Upper lobe of left lung (tissue), 6 donors: ENCODE results near the gene PGLYRP4. TPM values are rescaled to one million over a fixed set of nuclear protein-coding genes. Genes with fewer than 3 reads are reported as not detected.
A peak's percentile ranks its signal among the peaks of the same experiment; 100 is the strongest.

Experiments used
- ATAC-seq, 2 donors: fragments of 200-7000 bp; cut with Tn5 transposase; one replicate each; pipeline ENCODE4 v1.9.1; 2022; ENCODE audit warnings: mild to moderate bottlenecking in 2 of 2, moderate library complexity in 2 of 2; ENCODE audit not compliant: low FRiP score in 2 of 2
- DNase-seq, 2 donors: peaks; one replicate each; pipeline ENCODE4 v3.0.0-alpha.2; 2019 to 2020
- H3K27ac ChIP-seq, 4 donors: fragments of 200-600 bp; sonication (generic); one replicate each; pipeline ENCODE4 v1.5.1; 2016 to 2019
- H3K27me3 ChIP-seq, 4 donors: fragments of 200-600 bp; sonication (generic); one replicate each; pipeline ENCODE4 v1.5.1; 2017 to 2019
- H3K36me3 ChIP-seq, 4 donors: fragments of 200-600 bp; sonication (generic); one replicate each; pipeline ENCODE4 v1.5.1; 2016 to 2019
- H3K4me1 ChIP-seq, 4 donors: fragments of 200-600 bp; sonication (generic); one replicate each; pipeline ENCODE4 v1.5.1; 2018 to 2019
- H3K4me3 ChIP-seq, 4 donors: fragments of 200-600 bp; sonication (generic); one replicate each; pipeline ENCODE4 v1.5.1; 2017 to 2019; ENCODE audit warnings: mild to moderate bottlenecking in 2 of 4, moderate library complexity in 1 of 4
- H3K9me3 ChIP-seq, 4 donors: fragments of 200-600 bp; sonication (generic); one replicate each; pipeline ENCODE4 v1.5.1; 2018 to 2019
- CTCF ChIP-seq, 6 experiments: fragments of 450-650 bp in 4 of 6; fragments of 200-600 bp in 2 of 6; sonication (generic) in 2 of 6; IDR thresholded peaks; one replicate each; pipeline ENCODE4 v1.5.1; 2016 to 2019; ENCODE audit warnings: antibody characterized with exemption in 6 of 6
- EP300 ChIP-seq, 4 donors: sonication (generic); formaldehyde crosslinking; IDR thresholded peaks; one replicate each; pipeline ENCODE4 v1.5.1; 2017; ENCODE audit warnings: antibody characterized with exemption in 4 of 4, control low read depth in 2 of 4
- POLR2A ChIP-seq, 4 donors: fragments of 450-650 bp; IDR thresholded peaks; one replicate each; pipeline ENCODE4 v1.5.1; 2016 to 2017; ENCODE audit warnings: antibody characterized with exemption in 4 of 4, mild to moderate bottlenecking in 2 of 4
- POLR2AphosphoS5 ChIP-seq, 2 donors: sonication (generic); formaldehyde crosslinking; IDR thresholded peaks; one replicate each; pipeline ENCODE4 v1.5.1; 2017; ENCODE audit warnings: antibody characterized with exemption in 2 of 2
- WGBS, 2 donors: methylation state at CpG; one replicate each; pipeline ENCODE4 v1.1.5; 2017 to 2018; 5-methylcytosine and 5-hydroxymethylcytosine counted together
- total RNA-seq, 6 donors: library from RNA; depleted of rRNA in 4 of 6; stranded (reverse); fragments of >200 nt in 4 of 6; gene quantifications; one replicate each; pipeline versions ENCODE4 v1.1.0 to v1.2.1, GENCODE V29; 2016 to 2021
- donor health status: DM: no; HTN: no; CAD: no; lungs with moderate emphysema.
- donor health status: DM: no; HTN: yes; CAD: no; lungs with severe emphysema.

PGLYRP4 gene
- total RNA-seq, 6 donors from 2014 or later, result not detected

- peak overlapping the region; percentile 49 to 79 (median 64) for H3K27ac ChIP-seq
- peaks cover 0 to 5% (median 0%) of the 10 kb centered on the region in 4 donors for H3K4me1 ChIP-seq
- 66 to 84% methylated on average over 4 of the region's 4 CpGs for WGBS, 2 donors
- H3K9me3 ChIP-seq, result peaks cover 0 to 1% (median 0%) of the 10 kb centered on the region in 4 donors
- ATAC-seq (no peak), DNase-seq (no peak)
- no peak overlapping the region for H3K4me3 ChIP-seq
- H3K36me3 ChIP-seq, result no peaks in the 10 kb centered on the region
- TF ChIP-seq POLR2AphosphoS5 (IDR thresholded peaks at IDR 0.05), result no peak
- no peak for TF ChIP-seq EP300 (IDR thresholded peaks at IDR 0.05)
- H3K27me3 ChIP-seq, result no peaks in the 10 kb centered on the region
These were observed 39.1 kb upstream of the PGLYRP4 start for GRCh38 chr1:153387785-153388184.

- Histone ChIP-seq H3K36me3 (no peaks in the 10 kb centered on the region), H3K27me3 (no peaks in the 10 kb centered on the region), H3K27ac (peak overlapping the region; percentile 52 to 79 (median 65)), H3K9me3 (peaks cover 0 to 5% (median 0%) of the 10 kb centered on the region in 4 donors), H3K4me3 (no peak overlapping the region), H3K4me1 (peaks cover 0 to 5% (median 0%) of the 10 kb centered on the region in 4 donors)
- whole genome bisulfite sequencing, 2 donors, result 81 to 90% methylated on average over 4 of the region's 4 CpGs
- ATAC-seq (no peak), DNase-seq (no peak)
- TF ChIP-seq CTCF (IDR thresholded peaks at IDR 0.05) (no peak), EP300 (IDR thresholded peaks at IDR 0.05) (no peak), POLR2A (IDR thresholded peaks at IDR 0.05) (no peak), POLR2AphosphoS5 (IDR thresholded peaks at IDR 0.05) (no peak)
These were observed 38.4 kb upstream of the PGLYRP4 start for GRCh38 chr1:153387001-153387400.

- H3K9me3 ChIP-seq, result peaks cover 0 to 8% (median 2%) of the 10 kb centered on the region in 4 donors
- DNase-seq (peak in 1 of 2 donors; percentile 81), ATAC-seq (peak; percentile 65 to 84)
- 64 to 68% methylated on average over 5 of the region's 5 CpGs for WGBS, 2 donors
- H3K27ac ChIP-seq, result peak overlapping the region; percentile 52 to 79 (median 68)
- H3K4me1 ChIP-seq, result peaks cover 0 to 5% (median 0%) of the 10 kb centered on the region in 4 donors
- no peaks in the 10 kb centered on the region for H3K27me3 ChIP-seq
- no peaks in the 10 kb centered on the region for H3K36me3 ChIP-seq
- TF ChIP-seq POLR2A (IDR thresholded peaks at IDR 0.05), result peak in 1 of 4 donors; percentile 18
- TF ChIP-seq CTCF (IDR thresholded peaks at IDR 0.05), result no peak
- peak in 1 of 4 donors; percentile 24 for TF ChIP-seq EP300 (IDR thresholded peaks at IDR 0.05)
- peak; percentile 54 to 71 for TF ChIP-seq POLR2AphosphoS5 (IDR thresholded peaks at IDR 0.05)
- no peak overlapping the region for H3K4me3 ChIP-seq
These were observed 37.9 kb upstream of the PGLYRP4 start for GRCh38 chr1:153386500-153386901.

- peak in 1 of 2 donors; percentile 27 for ATAC-seq
- 77 to 82% methylated on average over 4 of the region's 4 CpGs for WGBS, 2 donors
- H3K4me1 ChIP-seq, result no peaks in the 10 kb centered on the region
- no peak overlapping the region for H3K4me3 ChIP-seq
- DNase-seq, result no peak
- H3K9me3 ChIP-seq, result peaks cover 0 to 14% (median 4%) of the 10 kb centered on the region in 4 donors
- no peaks in the 10 kb centered on the region for H3K27me3 ChIP-seq
- peak overlapping the region in 2 of 4 donors; percentile 76 to 79 for H3K27ac ChIP-seq
- TF ChIP-seq CTCF (IDR thresholded peaks at IDR 0.05), result no peak
- no peak for TF ChIP-seq EP300 (IDR thresholded peaks at IDR 0.05)
- no peak for TF ChIP-seq POLR2AphosphoS5 (IDR thresholded peaks at IDR 0.05)
- no peak for TF ChIP-seq POLR2A (IDR thresholded peaks at IDR 0.05)
- no peaks in the 10 kb centered on the region for H3K36me3 ChIP-seq
These were observed 36.4 kb upstream of the PGLYRP4 start for GRCh38 chr1:153384958-153385580.

- no peak overlapping the region for H3K4me3 ChIP-seq
- H3K36me3 ChIP-seq, result no peaks in the 10 kb centered on the region
- WGBS, 2 donors, result 90 to 95% methylated on average over 23 of the region's 23 CpGs
- DNase-seq (peak in 1 of 2 donors; percentile 60), ATAC-seq (no peak)
- H3K27me3 ChIP-seq, result no peaks in the 10 kb centered on the region
- peaks cover 0 to 4% (median 1%) of the 10 kb centered on the region in 4 donors for H3K4me1 ChIP-seq
- TF ChIP-seq CTCF (IDR thresholded peaks at IDR 0.05) (no peak), POLR2A (IDR thresholded peaks at IDR 0.05) (no peak), EP300 (IDR thresholded peaks at IDR 0.05) (no peak), POLR2AphosphoS5 (IDR thresholded peaks at IDR 0.05) (no peak)
- H3K27ac ChIP-seq, result no peak overlapping the region
- peaks cover 0 to 14% (median 4%) of the 10 kb centered on the region in 4 donors for H3K9me3 ChIP-seq
These were observed 32.1 kb upstream of the PGLYRP4 start for GRCh38 chr1:153380711-153381110.
